MM.1S (cell line): ENCODE results near the gene NIFK.

ENCODE experiments used
- DNase-seq: peaks from one replicate; pipeline ENCODE4 v3.0.0-alpha.2; 2015
- H2AFZ ChIP-seq: fragments of 300-600 bp; sonication (generic); 2 replicates; pipeline ENCODE4 v1.6.0; 2016; ENCODE audit warnings: antibody characterized with exemption, low read length
- H3F3A ChIP-seq: fragments of 300-600 bp; sonication (generic); 2 replicates; pipeline ENCODE4 v1.6.1; 2016; ENCODE audit warnings: mild to moderate bottlenecking, antibody characterized with exemption, low read length, moderate library complexity, mixed read lengths; ENCODE audit not compliant: insufficient read depth
- H3K27ac ChIP-seq: fragments of 300-600 bp; sonication (generic); 2 replicates; pipeline ENCODE4 v1.5.1; 2016; ENCODE audit warnings: mild to moderate bottlenecking, low read length
- H3K27me3 ChIP-seq: fragments of 300-600 bp; sonication (generic); replicated peaks from 2 replicates; pipeline ENCODE4 v1.6.0; 2016; ENCODE audit warnings: low read length; ENCODE audit not compliant: insufficient read depth
- H3K36me3 ChIP-seq: fragments of 300-600 bp; sonication (generic); replicated peaks from 2 replicates; pipeline ENCODE4 v1.6.1; 2016; ENCODE audit warnings: mild to moderate bottlenecking, low read length, mixed read lengths; ENCODE audit not compliant: insufficient read depth
- H3K4me1 ChIP-seq: fragments of 300-600 bp; sonication (generic); 2 replicates; pipeline ENCODE4 v1.6.1; 2016; ENCODE audit warnings: low read length, mixed read lengths
- H3K4me2 ChIP-seq: fragments of 300-600 bp; sonication (generic); 2 replicates; pipeline ENCODE4 v1.6.0; 2016; ENCODE audit warnings: low read depth, low read length
- H3K4me3 ChIP-seq: fragments of 300-600 bp; sonication (generic); 2 replicates; pipeline ENCODE4 v1.5.1; 2016; ENCODE audit warnings: low read length, mixed read lengths
- H3K79me2 ChIP-seq: fragments of 300-600 bp; sonication (generic); 2 replicates; pipeline ENCODE4 v1.6.1; 2016; ENCODE audit warnings: mixed run types, low read length, mixed read lengths
- H3K9ac ChIP-seq: fragments of 300-600 bp; sonication (generic); 2 replicates; pipeline ENCODE4 v1.6.1; 2016; ENCODE audit warnings: low read length, mixed read lengths
- H3K9me2 ChIP-seq: fragments of 300-600 bp; sonication (generic); replicated peaks from 2 replicates; pipeline ENCODE4 v1.6.1; 2016; ENCODE audit warnings: mild to moderate bottlenecking, low read length, mixed read lengths; ENCODE audit not compliant: insufficient read depth
- H3K9me3 ChIP-seq: fragments of 300-600 bp; sonication (generic); replicated peaks from 2 replicates; pipeline ENCODE4 v1.6.1; 2016; ENCODE audit warnings: mild to moderate bottlenecking, low read length, mixed read lengths; ENCODE audit not compliant: insufficient read depth
- H4K20me1 ChIP-seq: fragments of 300-600 bp; sonication (generic); 2 replicates; pipeline ENCODE4 v1.6.1; 2016; ENCODE audit warnings: mild to moderate bottlenecking, low read length, moderate library complexity, mixed read lengths; ENCODE audit not compliant: insufficient read depth
- CTCF ChIP-seq: fragments of 300-600 bp; sonication (generic); IDR thresholded peaks from 2 replicates; pipeline ENCODE4 v1.5.1; 2016; ENCODE audit warnings: antibody characterized with exemption, low read length, mixed read lengths
- EZH2 ChIP-seq: fragments of 300-600 bp; sonication (generic); optimal IDR thresholded peaks from 2 replicates; pipeline ENCODE3; 2017; ENCODE audit warnings: low read depth, mild to moderate bottlenecking, antibody characterized with exemption, low read length, mixed read lengths
- EZH2phosphoT487 ChIP-seq: fragments of 300-600 bp; sonication (generic); IDR thresholded peaks from 2 replicates; pipeline ENCODE4 v1.6.1; 2018; ENCODE audit warnings: antibody characterized with exemption, low read length

Gene NIFK

DNA sequence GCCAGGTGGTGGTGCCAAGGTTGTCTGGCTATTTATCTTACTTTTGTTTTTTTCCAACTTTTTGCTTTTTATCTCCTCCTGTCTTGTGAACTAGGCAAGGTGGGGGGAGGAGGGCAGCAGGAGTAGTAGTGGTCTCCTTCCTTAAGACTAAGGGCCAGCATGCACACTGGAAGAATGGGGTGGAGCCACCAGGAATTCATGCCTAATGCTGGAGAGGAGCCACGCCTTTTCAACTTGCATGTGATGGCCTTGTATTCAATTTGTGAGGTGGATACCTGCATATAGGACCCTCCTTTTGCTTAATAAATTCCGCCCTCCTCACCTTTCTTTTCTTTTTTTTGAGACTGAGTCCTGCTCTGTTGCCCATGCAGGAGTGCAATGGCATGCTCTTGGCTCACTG lies 49.8 kb downstream of the NIFK start:
- H3K9ac ChIP-seq = no peak overlapping the region
- H2AFZ ChIP-seq = no peak overlapping the region
- H3K4me1 ChIP-seq = no peaks in the 10 kb centered on the region
- H3K9me3 ChIP-seq = no peaks in the 10 kb centered on the region
- TF ChIP-seq CTCF = no peak
- TF ChIP-seq EZH2phosphoT487 = no peak
- no peak for TF ChIP-seq EZH2
- no peak overlapping the region for H3K4me2 ChIP-seq
- no peak overlapping the region for H3K4me3 ChIP-seq
- no peaks in the 10 kb centered on the region for H3F3A ChIP-seq
- H3K27me3 ChIP-seq = no peaks in the 10 kb centered on the region
- H3K27ac ChIP-seq = no peak overlapping the region
- no peaks in the 10 kb centered on the region for H3K9me2 ChIP-seq
- no peaks in the 10 kb centered on the region for H3K36me3 ChIP-seq
- H4K20me1 ChIP-seq = no peaks in the 10 kb centered on the region
- no peaks in the 10 kb centered on the region for H3K79me2 ChIP-seq
- no peak for DNase-seq

DNA sequence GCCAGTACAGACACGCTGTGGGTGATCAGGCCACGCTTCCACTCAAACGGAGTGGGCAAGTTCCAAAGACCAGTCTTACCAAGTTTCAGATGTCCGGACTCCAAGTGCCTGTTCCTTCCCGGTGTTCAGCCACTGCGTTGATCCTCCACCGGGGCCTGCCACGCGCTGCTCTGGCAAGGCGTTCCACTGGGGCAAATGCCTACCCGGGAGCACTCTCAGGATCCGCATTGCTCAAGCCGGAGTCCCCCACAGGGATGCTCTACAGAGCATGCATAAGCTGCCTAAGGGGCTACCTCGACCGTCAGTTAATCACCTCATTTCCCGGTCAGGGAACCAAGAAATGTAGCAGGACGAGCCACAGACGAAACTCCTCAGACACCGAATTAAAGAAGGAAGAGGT lies 50.5 kb downstream of the NIFK start:
- TF ChIP-seq EZH2phosphoT487 (no peak), EZH2 (no peak), CTCF (no peak)
- Histone ChIP-seq H2AFZ (no peak overlapping the region), H3K9me3 (no peaks in the 10 kb centered on the region), H3K36me3 (no peaks in the 10 kb centered on the region), H3K4me1 (no peaks in the 10 kb centered on the region), H3K27me3 (no peaks in the 10 kb centered on the region), H3K9ac (no peak overlapping the region), H3F3A (no peaks in the 10 kb centered on the region), H4K20me1 (no peaks in the 10 kb centered on the region), H3K9me2 (no peaks in the 10 kb centered on the region), H3K4me3 (no peak overlapping the region), H3K27ac (no peak overlapping the region), H3K4me2 (no peak overlapping the region), H3K79me2 (no peaks in the 10 kb centered on the region)
- DNase-seq = no peak

DNA sequence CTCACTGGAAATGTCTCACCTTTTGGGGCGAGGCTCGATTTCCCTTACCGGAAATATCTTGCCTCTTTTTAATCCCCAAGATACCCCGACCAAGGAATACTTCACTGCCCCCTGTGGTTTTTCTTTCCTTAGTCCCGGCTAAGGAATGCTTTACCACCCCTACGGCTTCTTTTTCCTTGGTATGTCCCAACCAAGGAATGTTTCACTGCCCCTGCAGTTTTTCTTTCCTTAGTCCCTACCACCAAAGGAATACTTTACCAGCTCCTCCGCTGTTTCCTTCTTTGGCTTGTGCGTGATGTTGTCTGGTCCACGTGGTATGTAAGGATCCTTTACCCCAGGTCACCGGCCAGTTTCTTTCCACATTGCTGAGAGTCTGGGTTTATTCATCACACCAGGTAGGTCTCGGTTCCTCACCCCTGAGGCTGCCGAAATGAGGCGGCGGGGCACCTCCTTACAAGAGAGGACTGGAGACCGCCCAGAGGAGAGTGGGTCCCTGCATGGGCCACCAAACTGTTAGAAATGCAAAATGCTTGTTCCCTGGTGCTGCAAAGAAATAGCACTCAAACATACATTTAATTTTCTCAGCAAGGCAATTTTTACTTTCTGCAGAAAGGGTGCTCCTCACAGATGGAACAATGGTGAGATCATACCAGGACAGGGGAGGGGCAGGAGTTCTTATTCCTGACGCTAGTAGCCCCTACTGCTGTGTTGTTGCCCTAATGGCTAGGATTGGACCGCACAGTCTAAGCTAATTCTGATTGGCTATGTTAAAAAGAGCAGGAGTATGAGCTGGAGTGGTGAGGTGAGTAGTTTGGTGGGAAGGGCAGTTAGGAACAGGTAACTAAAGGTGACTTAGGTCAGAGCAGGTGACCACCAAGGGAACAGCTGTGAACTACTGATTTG lies 54.0 kb downstream of the NIFK start:
- Histone ChIP-seq H3K9me2 (no peaks in the 10 kb centered on the region), H3K36me3 (no peaks in the 10 kb centered on the region), H3F3A (no peaks in the 10 kb centered on the region), H3K79me2 (no peaks in the 10 kb centered on the region), H4K20me1 (no peaks in the 10 kb centered on the region), H3K4me3 (no peak overlapping the region), H2AFZ (no peak overlapping the region), H3K27ac (no peak overlapping the region), H3K4me2 (no peak overlapping the region), H3K4me1 (no peaks in the 10 kb centered on the region), H3K27me3 (no peaks in the 10 kb centered on the region), H3K9ac (no peak overlapping the region), H3K9me3 (no peaks in the 10 kb centered on the region)
- TF ChIP-seq EZH2 (no peak), EZH2phosphoT487 (no peak)
- no peak for DNase-seq

DNA sequence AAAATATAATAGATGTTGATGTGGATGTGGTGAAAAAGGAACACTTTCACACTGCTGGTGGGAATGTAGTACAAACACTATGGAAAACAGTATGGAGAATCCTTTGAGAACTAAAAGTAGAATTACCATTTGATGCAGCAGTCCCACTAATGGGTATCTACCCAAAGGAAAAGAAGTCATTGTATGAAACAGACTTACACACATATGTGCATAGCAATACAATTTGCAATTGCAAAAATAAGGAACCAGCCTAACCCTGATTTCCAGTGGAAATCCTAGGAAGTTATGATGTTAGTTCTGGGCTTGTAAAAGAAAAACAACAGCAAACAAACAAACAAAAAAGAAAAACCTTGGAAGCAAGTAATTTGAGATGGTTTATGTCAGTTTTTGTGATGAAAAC lies 58.8 kb downstream of the NIFK start:
- no peak for TF ChIP-seq EZH2phosphoT487
- TF ChIP-seq EZH2 = no peak
- TF ChIP-seq CTCF = no peak
- Histone ChIP-seq H3K27me3 (no peaks in the 10 kb centered on the region), H3K36me3 (no peaks in the 10 kb centered on the region), H3K27ac (no peak overlapping the region), H3K4me2 (no peak overlapping the region), H3K4me3 (no peak overlapping the region), H2AFZ (no peak overlapping the region), H3K9me2 (no peaks in the 10 kb centered on the region), H3K4me1 (no peaks in the 10 kb centered on the region), H3F3A (no peaks in the 10 kb centered on the region), H3K79me2 (no peaks in the 10 kb centered on the region), H3K9me3 (no peaks in the 10 kb centered on the region), H4K20me1 (no peaks in the 10 kb centered on the region), H3K9ac (no peak overlapping the region)
- no peak for DNase-seq
